Caco-2 (cell line): ENCODE measurements around the gene FAM210B. TPM values are rescaled to one million over a fixed set of nuclear protein-coding genes. Genes with fewer than 3 reads are reported as not detected.

Source experiments
- BruUV-seq: library from RNA; stranded (reverse); fragments of 400-500 nt; replicated peaks from 2 replicates; lab custom pipeline; 2021; lab: Mats Ljungman, UMichigan
- CTCF ChIA-PET: fragments of 300-600 bp; sonication (Branson Sonifier 250); formaldehyde crosslinking; loops from one replicate; lab custom pipeline; 2022; ENCODE audit warnings: antibody characterized with exemption; lab: Charles Lee
- POLR2A ChIA-PET: fragments of 300-600 bp; sonication (Branson Sonifier 250); formaldehyde crosslinking; loops from one replicate; lab custom pipeline; 2022; ENCODE audit warnings: antibody characterized with exemption; lab: Charles Lee
- DNase-seq, 2 experiments: peaks; one replicate each; pipeline versions ENCODE4 v3.0.0 to v3.0.0-alpha.2; 2020 to 2022
- H3K27me3 ChIP-seq: replicated peaks from 2 replicates; pipeline ENCODE4 v1.6.0; 2011; ENCODE audit warnings: low read length; ENCODE audit not compliant: control insufficient read depth, insufficient read depth
- H3K36me3 ChIP-seq: 2 replicates; pipeline ENCODE4 v1.5.1; 2011; ENCODE audit warnings: low read length; ENCODE audit not compliant: control insufficient read depth, insufficient read depth
- H3K4me1 ChIP-seq: fragments of 250-450 bp; sonication (Bioruptor Pico); 2 replicates; pipeline ENCODE4 v1.5.1; 2020; ENCODE audit warnings: mild to moderate bottlenecking
- H3K4me3 ChIP-seq: 2 replicates; pipeline ENCODE4 v1.5.1; 2011; ENCODE audit warnings: low read depth, mild to moderate bottlenecking, control low read depth, low read length
- H3K9me3 ChIP-seq: fragments of 250-450 bp; sonication (Bioruptor Pico); 2 replicates; pipeline ENCODE4 v1.5.1; 2020; ENCODE audit warnings: mild to moderate bottlenecking, moderate library complexity
- H3K27ac Mint-ChIP-seq: one replicate; pipeline ENCODE4 v1.8.0; 2022; ENCODE audit warnings: mixed read lengths; ENCODE audit not compliant: unreplicated experiment
- H3K27me3 Mint-ChIP-seq: one replicate; pipeline ENCODE4 v1.8.0; 2022; ENCODE audit warnings: mixed read lengths; ENCODE audit not compliant: insufficient read depth, unreplicated experiment
- H3K36me3 Mint-ChIP-seq: one replicate; pipeline ENCODE4 v1.8.0; 2022; ENCODE audit warnings: mild to moderate bottlenecking, mixed read lengths; ENCODE audit not compliant: insufficient read depth, unreplicated experiment
- H3K4me1 Mint-ChIP-seq: one replicate; pipeline ENCODE4 v1.8.0; 2022; ENCODE audit warnings: low read depth, mixed read lengths; ENCODE audit not compliant: unreplicated experiment
- H3K4me3 Mint-ChIP-seq: one replicate; pipeline ENCODE4 v1.8.0; 2022; ENCODE audit warnings: mild to moderate bottlenecking, moderate library complexity, mixed read lengths; ENCODE audit not compliant: unreplicated experiment
- H3K9me3 Mint-ChIP-seq: one replicate; pipeline ENCODE4 v1.8.0; 2022; ENCODE audit warnings: mixed read lengths; ENCODE audit not compliant: unreplicated experiment
- CTCF ChIP-seq, 2 experiments: fragments of 200-600 bp in 1 of 2; IDR thresholded peaks; 1 replicate in 1 of 2; 2 replicates in 1 of 2; pipeline versions ENCODE4 v1.5.1 to v1.8.0; 2011 to 2022; ENCODE audit warnings: antibody characterized with exemption in 1 of 2, control low read depth in 1 of 2, inconsistent platforms in 1 of 2, low read depth in 1 of 2, low read length in 1 of 2, mild to moderate bottlenecking in 1 of 2, moderate library complexity in 1 of 2; ENCODE audit not compliant: insufficient read depth in 1 of 2, severe bottlenecking in 1 of 2, unreplicated experiment in 1 of 2
- intact Hi-C: fragments of 100-400 bp; cut with micrococcal nuclease; formaldehyde crosslinking; loops from one replicate; pipeline ENCODE4 v1.10.0; 2022; ENCODE audit not compliant: unreplicated experiment
- total RNA-seq: library from RNA; stranded (reverse); gene quantifications from 2 replicates; pipeline ENCODE4 v1.2.3, GENCODE V29; 2022

The FAM210B gene
- total RNA-seq, 1 experiment from 2014 or later: 20.5 TPM

- Histone ChIP-seq H3K4me1 (no peaks in the 10 kb centered on the region), H3K36me3 (no peaks in the 10 kb centered on the region), H3K9me3 (no peaks in the 10 kb centered on the region), H3K27me3 (no peaks in the 10 kb centered on the region), H3K4me3 (peak overlapping the region; percentile 86)
- Mint-ChIP-seq H3K36me3 (no peaks in the 10 kb centered on the region), H3K9me3 (no peaks in the 10 kb centered on the region), H3K27ac (peak overlapping the region; percentile 11), H3K27me3 (no peaks in the 10 kb centered on the region), H3K4me3 (peak overlapping the region; percentile 87), H3K4me1 (no peaks in the 10 kb centered on the region)
- CTCF ChIA-PET: interaction anchor here (0.6 kb wide), 1 partner anchor 27 kb away, joined by 3 read pairs; no protein-coding TSS in a partner anchor
- intact Hi-C loops: no loop called here
- POLR2A ChIA-PET: interaction anchor here (0.6 kb wide), 2 partner anchors 22 to 32 kb away, joined by 3 read pairs; partner anchors contain the start of genes AURKA and CSTF1
- no peak for TF ChIP-seq CTCF (IDR thresholded peaks at IDR 0.05; ENCODE audit: insufficient read depth in 1 of 2, low read depth in 1 of 2, low read length in 1 of 2, severe bottlenecking in 1 of 2, unreplicated experiment in 1 of 2)
- no peak for DNase-seq
- TSS peak; percentile 31 for BruUV-seq
These were observed 1.5 kb downstream of the FAM210B start for GRCh38 chr20:56360133-56360907.

GRCh38 chr20:56360908-56361205 lies 2.1 kb downstream of the FAM210B start:
- ChIA-PET POLR2A (no interaction called here), CTCF (interaction anchor here (0.6 kb wide), 1 partner anchor 26 kb away, joined by 3 read pairs; no protein-coding TSS in a partner anchor)
- no peaks in the 10 kb centered on the region for H3K9me3 ChIP-seq
- BruUV-seq: no TSS peak
- Mint-ChIP-seq H3K27ac (no peak overlapping the region), H3K4me3 (no peak overlapping the region), H3K9me3 (no peaks in the 10 kb centered on the region), H3K27me3 (no peaks in the 10 kb centered on the region), H3K36me3 (no peaks in the 10 kb centered on the region), H3K4me1 (no peaks in the 10 kb centered on the region)
- H3K4me1 ChIP-seq: no peaks in the 10 kb centered on the region
- DNase-seq: no peak
- H3K27me3 ChIP-seq: no peaks in the 10 kb centered on the region
- no peaks in the 10 kb centered on the region for H3K36me3 ChIP-seq
- no peak for TF ChIP-seq CTCF (IDR thresholded peaks at IDR 0.05; ENCODE audit: insufficient read depth in 1 of 2, low read depth in 1 of 2, low read length in 1 of 2, severe bottlenecking in 1 of 2, unreplicated experiment in 1 of 2)
- H3K4me3 ChIP-seq: no peak overlapping the region
- intact Hi-C loops: no loop called here

GRCh38 chr20:56361900-56362299 lies 3.1 kb downstream of the FAM210B start:
- DNase-seq: no peak
- no peaks in the 10 kb centered on the region for H3K4me1 ChIP-seq
- TF ChIP-seq CTCF (IDR thresholded peaks at IDR 0.05; ENCODE audit: insufficient read depth in 1 of 2, low read depth in 1 of 2, low read length in 1 of 2, severe bottlenecking in 1 of 2, unreplicated experiment in 1 of 2): no peak
- CTCF ChIA-PET: no interaction called here
- Mint-ChIP-seq H3K27me3 (no peaks in the 10 kb centered on the region), H3K4me3 (no peak overlapping the region), H3K4me1 (no peaks in the 10 kb centered on the region), H3K9me3 (no peaks in the 10 kb centered on the region), H3K27ac (no peak overlapping the region), H3K36me3 (peaks cover 2% of the 10 kb centered on the region)
- intact Hi-C loops: no loop called here
- no peaks in the 10 kb centered on the region for H3K9me3 ChIP-seq
- no TSS peak for BruUV-seq
- POLR2A ChIA-PET: no interaction called here
- no peaks in the 10 kb centered on the region for H3K27me3 ChIP-seq
- H3K4me3 ChIP-seq: no peak overlapping the region
- H3K36me3 ChIP-seq: no peaks in the 10 kb centered on the region
